A673 (cell line): ENCODE data around the gene MLKL. TPM values are rescaled to one million over a fixed set of nuclear protein-coding genes. Genes with fewer than 3 reads are reported as not detected.

Source experiments
- BruUV-seq: library from RNA; stranded (reverse); fragments of 400-500 nt; replicated peaks from 2 replicates; lab custom pipeline; 2021; lab: Mats Ljungman, UMichigan
- CTCF ChIA-PET: fragments of 300-600 bp; sonication (Branson Sonifier 250); formaldehyde crosslinking; loops from one replicate; lab custom pipeline; 2022; ENCODE audit warnings: antibody characterized with exemption; lab: Charles Lee
- POLR2A ChIA-PET: fragments of 300-600 bp; sonication (Branson Sonifier 250); formaldehyde crosslinking; loops from one replicate; lab custom pipeline; 2022; ENCODE audit warnings: antibody characterized with exemption; ENCODE audit not compliant: low non-redundant PET; lab: Charles Lee
- DNase-seq: peaks from one replicate; pipeline ENCODE4 v3.0.0-alpha.2; 2015; ENCODE audit warnings: low spot score
- H3K27ac ChIP-seq: fragments of 200-600 bp; sonication (generic); 2 replicates; pipeline ENCODE4 v1.5.1; 2016; ENCODE audit warnings: mixed run types, low read depth, mild to moderate bottlenecking, mixed read lengths, antibody characterized with exemption, low read length; ENCODE audit not compliant: poor library complexity, severe bottlenecking
- H3K27me3 ChIP-seq: fragments of 200-600 bp; sonication (generic); replicated peaks from 2 replicates; pipeline ENCODE4 v1.6.1; 2017; ENCODE audit warnings: mixed run types, low read depth, mild to moderate bottlenecking, mixed read lengths, antibody characterized with exemption, low read length; ENCODE audit not compliant: insufficient read depth, poor library complexity
- H3K36me3 ChIP-seq: fragments of 200-600 bp; sonication (generic); 2 replicates; pipeline ENCODE4 v1.6.1; 2016; ENCODE audit warnings: mixed run types, mild to moderate bottlenecking, mixed read lengths, antibody characterized with exemption, low read length; ENCODE audit not compliant: insufficient read depth, poor library complexity, severe bottlenecking
- H3K4me1 ChIP-seq: fragments of 200-600 bp; sonication (generic); 2 replicates; pipeline ENCODE4 v1.6.1; 2017; ENCODE audit warnings: mixed run types, mild to moderate bottlenecking, mixed read lengths, antibody characterized with exemption, low read length; ENCODE audit not compliant: insufficient read depth, poor library complexity, severe bottlenecking
- H3K4me3 ChIP-seq: fragments of 200-600 bp; sonication (generic); 2 replicates; pipeline ENCODE4 v1.5.1; 2016; ENCODE audit warnings: low read depth, mixed run types, mild to moderate bottlenecking, mixed read lengths, low read length; ENCODE audit not compliant: poor library complexity, severe bottlenecking
- H3K9me3 ChIP-seq: fragments of 200-600 bp; sonication (generic); 2 replicates; pipeline ENCODE4 v1.6.1; 2016; ENCODE audit warnings: mixed run types, low read depth, mild to moderate bottlenecking, mixed read lengths, antibody characterized with exemption, low read length; ENCODE audit not compliant: poor library complexity, severe bottlenecking
- CTCF ChIP-seq: fragments of 300-800, 200-600 bp; sonication (generic); conservative IDR thresholded peaks from 2 replicates; pipeline ENCODE4 v1.5.1; 2017; ENCODE audit warnings: low read depth, mild to moderate bottlenecking, antibody characterized with exemption, low read length, moderate library complexity, mixed read lengths
- EZH2 ChIP-seq: fragments of 200-600 bp; sonication (generic); IDR thresholded peaks from 2 replicates; pipeline ENCODE4 v1.6.1; 2017; ENCODE audit warnings: borderline replicate concordance, low read depth, mild to moderate bottlenecking, mixed read lengths, antibody characterized with exemption, low read length; ENCODE audit not compliant: poor library complexity, severe bottlenecking
- intact Hi-C: fragments of 100-400 bp; cut with micrococcal nuclease; formaldehyde crosslinking; loops from one replicate; pipeline ENCODE4 v1.10.0; 2022; ENCODE audit not compliant: unreplicated experiment
- total RNA-seq: library from RNA; stranded (reverse); gene quantifications from 2 replicates; pipeline ENCODE4 v1.2.3, GENCODE V29; 2021

MLKL gene
- total RNA-seq, 1 experiment from 2014 or later: 5.5 TPM

DNA sequence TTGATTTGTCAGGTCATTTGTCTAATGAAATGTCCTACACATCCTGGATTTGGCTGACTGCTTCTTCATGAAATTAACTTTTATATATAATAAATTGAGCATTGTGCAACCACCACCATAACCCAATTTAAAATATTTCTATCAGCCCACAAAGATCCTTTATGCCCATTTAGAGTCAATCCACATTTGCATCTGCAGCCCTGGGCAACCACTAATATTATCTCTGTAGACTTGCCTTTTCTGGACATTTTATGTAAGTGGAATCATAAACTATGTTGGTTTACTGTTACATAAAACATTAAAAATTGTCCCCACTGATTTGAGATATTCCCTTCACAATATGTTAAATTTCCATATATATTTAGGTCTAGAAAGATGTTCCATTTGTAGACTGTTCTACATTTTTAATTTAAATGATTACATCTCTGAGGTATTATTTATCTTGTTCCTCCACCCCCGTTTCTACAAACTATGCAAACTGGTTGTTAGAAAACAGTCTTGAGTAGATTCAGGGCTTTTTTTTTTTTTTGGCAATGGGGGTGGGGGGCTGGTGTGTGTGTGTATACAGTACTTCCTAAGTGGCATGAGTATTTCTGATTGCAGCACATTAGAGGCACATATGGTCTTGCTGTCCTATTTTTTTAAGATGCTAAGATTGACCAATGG, 50.7 kb downstream of the MLKL start:
- H3K27ac ChIP-seq: no peak overlapping the region
- BruUV-seq: TSS peak; percentile 13
- DNase-seq: no peak
- H3K36me3 ChIP-seq: peaks cover 94% of the 10 kb centered on the region
- no peaks in the 10 kb centered on the region for H3K27me3 ChIP-seq
- peaks cover 32% of the 10 kb centered on the region for H3K4me1 ChIP-seq
- intact Hi-C loops: loop anchor here (10.0 kb wide), 1 partner anchor 345 kb away; no protein-coding TSS in a partner anchor
- POLR2A ChIA-PET: no interaction called here
- H3K4me3 ChIP-seq: no peak overlapping the region
- no peaks in the 10 kb centered on the region for H3K9me3 ChIP-seq
- CTCF ChIA-PET: interaction anchor here (0.7 kb wide), 1 partner anchor 585 kb away, joined by 3 read pairs; no protein-coding TSS in a partner anchor
- TF ChIP-seq CTCF: no peak
- no peak for TF ChIP-seq EZH2

DNA sequence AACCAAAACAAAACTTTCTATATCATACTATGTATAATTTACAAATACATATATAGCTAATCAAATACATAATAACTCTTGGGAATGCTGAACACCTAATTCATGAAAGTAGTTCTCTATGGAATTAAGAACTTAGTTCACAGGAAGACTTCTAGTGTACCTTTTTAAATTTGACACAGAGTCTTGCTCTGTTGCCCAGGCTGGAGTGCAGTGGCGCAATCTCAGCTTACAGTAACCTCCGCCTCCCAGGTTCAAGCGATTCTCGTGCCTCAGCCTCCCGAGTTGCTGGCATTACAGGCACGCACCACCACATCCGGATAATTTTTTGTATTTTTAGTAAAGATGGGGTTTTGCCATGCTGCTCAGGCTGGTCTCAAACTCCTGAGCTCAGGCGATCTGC, 58.7 kb downstream of the MLKL start:
- CTCF ChIA-PET: no interaction called here
- Histone ChIP-seq H3K36me3 (peaks cover 97% of the 10 kb centered on the region), H3K27me3 (no peaks in the 10 kb centered on the region), H3K27ac (no peak overlapping the region), H3K4me1 (no peaks in the 10 kb centered on the region), H3K4me3 (no peak overlapping the region), H3K9me3 (no peaks in the 10 kb centered on the region)
- POLR2A ChIA-PET: no interaction called here
- TF ChIP-seq EZH2 (no peak), CTCF (no peak)
- intact Hi-C loops: no loop called here
- no peak for DNase-seq
- BruUV-seq: no TSS peak

- POLR2A ChIA-PET: no interaction called here
- Histone ChIP-seq H3K4me3 (no peak overlapping the region), H3K36me3 (peaks cover 95% of the 10 kb centered on the region), H3K9me3 (no peaks in the 10 kb centered on the region), H3K27me3 (no peaks in the 10 kb centered on the region), H3K27ac (no peak overlapping the region), H3K4me1 (no peaks in the 10 kb centered on the region)
- TF ChIP-seq EZH2 (no peak), CTCF (no peak)
- no TSS peak for BruUV-seq
- CTCF ChIA-PET: no interaction called here
- intact Hi-C loops: no loop called here
- DNase-seq: no peak
Measured at GRCh38 chr16:74637742-74638453, 62.8 kb downstream of the MLKL start.
